ENCODE results near the gene ZNF324. TPM values are rescaled to one million over a fixed set of nuclear protein-coding genes. Genes with fewer than 3 reads are reported as not detected.

The ZNF324 gene
- total and polyA plus RNA-seq, 2 of the 13 experiments (the other 11 are each of a cell fraction or from before 2014, with no cell fraction given): 1.1 to 4.7 TPM

GRCh38 chr19:58519355-58520256, 52.7 kb downstream of the ZNF324 start, which contains the start of gene ZBTB45 (continued):
- TF ChIP-seq RORA (CRISPR knock-in tag; IDR thresholded peaks at IDR 0.05) (no peak), RBFOX2 (IDR thresholded peaks at IDR 0.05; ENCODE audit: low read depth, low read length) (peak; percentile 93), MATR3 (CRISPR knock-in tag; IDR thresholded peaks at IDR 0.05) (no peak), TCF7L2 (IDR thresholded peaks at IDR 0.05; ENCODE audit: low read depth, low read length) (no peak), ZIK1 (CRISPR knock-in tag; IDR thresholded peaks at IDR 0.05; ENCODE audit: borderline replicate concordance, low read depth) (peak; percentile 96), ZNF580 (CRISPR knock-in tag; IDR thresholded peaks at IDR 0.05; ENCODE audit: borderline replicate concordance, low read depth) (peak; percentile 94), MZF1 (CRISPR knock-in tag; IDR thresholded peaks at IDR 0.05; ENCODE audit: borderline replicate concordance) (no peak; the same call in 1 of the 2 replicates), E2F1 (CRISPR knock-in tag; IDR thresholded peaks at IDR 0.05) (peak; percentile 79), SNAI1 (CRISPR knock-in tag; IDR thresholded peaks at IDR 0.05; ENCODE audit: borderline replicate concordance) (no peak), SPEN (CRISPR knock-in tag; IDR thresholded peaks at IDR 0.05; ENCODE audit: low read depth) (peak; percentile 99), ZNF605 (CRISPR knock-in tag; IDR thresholded peaks at IDR 0.05) (no peak), SP140L (CRISPR knock-in tag; IDR thresholded peaks at IDR 0.05; ENCODE audit: borderline replicate concordance) (0 out of 2 replicates have a peak, but pooled peaks have one; percentile 57), KAT7 (CRISPR knock-in tag; IDR thresholded peaks at IDR 0.05; ENCODE audit: borderline replicate concordance) (peak; percentile 50; the same call in 1 of the 2 replicates), ATF3 (CRISPR knock-in tag; IDR thresholded peaks at IDR 0.05) (no peak), PCBP2 (optimal IDR thresholded peaks at IDR 0.05; ENCODE audit: low read depth, low read length, poor library complexity, severe bottlenecking) (no peak)
- TF ChIP-seq, protein P1, sequence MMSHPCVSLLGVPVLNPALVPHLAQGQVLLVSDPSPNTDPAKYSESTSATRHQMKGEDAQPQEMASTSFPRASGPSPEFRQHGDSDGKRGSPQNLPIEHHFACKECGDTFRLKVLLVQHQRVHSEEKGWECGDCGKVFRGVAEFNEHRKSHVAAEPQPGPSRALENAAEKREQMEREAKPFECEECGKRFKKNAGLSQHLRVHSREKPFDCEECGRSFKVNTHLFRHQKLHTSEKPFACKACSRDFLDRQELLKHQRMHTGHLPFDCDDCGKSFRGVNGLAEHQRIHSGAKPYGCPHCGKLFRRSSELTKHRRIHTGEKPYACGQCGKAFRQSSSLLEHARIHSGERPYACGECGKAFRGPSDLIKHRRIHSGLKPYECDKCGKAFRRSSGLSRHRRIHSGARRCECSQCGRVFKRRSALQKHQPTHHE (CRISPR knock-in tag; IDR thresholded peaks at IDR 0.05; ENCODE audit: borderline replicate concordance): peak; percentile 87
- TF ChIP-seq, protein P2, sequence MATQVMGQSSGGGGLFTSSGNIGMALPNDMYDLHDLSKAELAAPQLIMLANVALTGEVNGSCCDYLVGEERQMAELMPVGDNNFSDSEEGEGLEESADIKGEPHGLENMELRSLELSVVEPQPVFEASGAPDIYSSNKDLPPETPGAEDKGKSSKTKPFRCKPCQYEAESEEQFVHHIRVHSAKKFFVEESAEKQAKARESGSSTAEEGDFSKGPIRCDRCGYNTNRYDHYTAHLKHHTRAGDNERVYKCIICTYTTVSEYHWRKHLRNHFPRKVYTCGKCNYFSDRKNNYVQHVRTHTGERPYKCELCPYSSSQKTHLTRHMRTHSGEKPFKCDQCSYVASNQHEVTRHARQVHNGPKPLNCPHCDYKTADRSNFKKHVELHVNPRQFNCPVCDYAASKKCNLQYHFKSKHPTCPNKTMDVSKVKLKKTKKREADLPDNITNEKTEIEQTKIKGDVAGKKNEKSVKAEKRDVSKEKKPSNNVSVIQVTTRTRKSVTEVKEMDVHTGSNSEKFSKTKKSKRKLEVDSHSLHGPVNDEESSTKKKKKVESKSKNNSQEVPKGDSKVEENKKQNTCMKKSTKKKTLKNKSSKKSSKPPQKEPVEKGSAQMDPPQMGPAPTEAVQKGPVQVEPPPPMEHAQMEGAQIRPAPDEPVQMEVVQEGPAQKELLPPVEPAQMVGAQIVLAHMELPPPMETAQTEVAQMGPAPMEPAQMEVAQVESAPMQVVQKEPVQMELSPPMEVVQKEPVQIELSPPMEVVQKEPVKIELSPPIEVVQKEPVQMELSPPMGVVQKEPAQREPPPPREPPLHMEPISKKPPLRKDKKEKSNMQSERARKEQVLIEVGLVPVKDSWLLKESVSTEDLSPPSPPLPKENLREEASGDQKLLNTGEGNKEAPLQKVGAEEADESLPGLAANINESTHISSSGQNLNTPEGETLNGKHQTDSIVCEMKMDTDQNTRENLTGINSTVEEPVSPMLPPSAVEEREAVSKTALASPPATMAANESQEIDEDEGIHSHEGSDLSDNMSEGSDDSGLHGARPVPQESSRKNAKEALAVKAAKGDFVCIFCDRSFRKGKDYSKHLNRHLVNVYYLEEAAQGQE (IDR thresholded peaks at IDR 0.05; ENCODE audit: borderline replicate concordance in 1 of 2, low read depth in 1 of 2, low read length in 2 of 2): peak in 1 of 2 experiments; percentile 78; a peak in 2 of 4 replicates
- TF ChIP-seq, protein P3, sequence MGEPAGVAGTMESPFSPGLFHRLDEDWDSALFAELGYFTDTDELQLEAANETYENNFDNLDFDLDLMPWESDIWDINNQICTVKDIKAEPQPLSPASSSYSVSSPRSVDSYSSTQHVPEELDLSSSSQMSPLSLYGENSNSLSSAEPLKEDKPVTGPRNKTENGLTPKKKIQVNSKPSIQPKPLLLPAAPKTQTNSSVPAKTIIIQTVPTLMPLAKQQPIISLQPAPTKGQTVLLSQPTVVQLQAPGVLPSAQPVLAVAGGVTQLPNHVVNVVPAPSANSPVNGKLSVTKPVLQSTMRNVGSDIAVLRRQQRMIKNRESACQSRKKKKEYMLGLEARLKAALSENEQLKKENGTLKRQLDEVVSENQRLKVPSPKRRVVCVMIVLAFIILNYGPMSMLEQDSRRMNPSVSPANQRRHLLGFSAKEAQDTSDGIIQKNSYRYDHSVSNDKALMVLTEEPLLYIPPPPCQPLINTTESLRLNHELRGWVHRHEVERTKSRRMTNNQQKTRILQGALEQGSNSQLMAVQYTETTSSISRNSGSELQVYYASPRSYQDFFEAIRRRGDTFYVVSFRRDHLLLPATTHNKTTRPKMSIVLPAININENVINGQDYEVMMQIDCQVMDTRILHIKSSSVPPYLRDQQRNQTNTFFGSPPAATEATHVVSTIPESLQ (CRISPR knock-in tag; conservative IDR thresholded peaks at IDR 0.05): peak; percentile 53
